Measurements from ENCODE around the gene SPRR1A.

SPRR1A gene

GRCh38 chr1:153025797-153026196, 41.9 kb downstream of the SPRR1A start:
- DNase-seq (ENCODE audit: low read depth) = peak; percentile 79
- H3K4me3 ChIP-seq (ENCODE audit: low read length) = no peak overlapping the region
- TF ChIP-seq CTCF (IDR thresholded peaks at IDR 0.05; ENCODE audit: insufficient read depth, low read depth, low read length, missing control alignments) = no peak

- DNase-seq (ENCODE audit: low read depth) = no peak
- no peak overlapping the region for H3K4me3 ChIP-seq (ENCODE audit: low read length)
- no peak for TF ChIP-seq CTCF (IDR thresholded peaks at IDR 0.05; ENCODE audit: insufficient read depth, low read depth, low read length, missing control alignments)
These were observed 44.9 kb downstream of the SPRR1A start for GRCh38 chr1:153028766-153029165.

- TF ChIP-seq CTCF (IDR thresholded peaks at IDR 0.05; ENCODE audit: insufficient read depth, low read depth, low read length, missing control alignments) = no peak
- peak; percentile 96 for DNase-seq (ENCODE audit: low read depth)
- H3K4me3 ChIP-seq (ENCODE audit: low read length) = peak within 1 kb of the TSS; percentile 62
These were observed 47.0 kb downstream of the SPRR1A start, which contains the start of gene SPRR1B for GRCh38 chr1:153030895-153031294. Gene SPRR1B, plus strand, starts transcription at chr1:153031203. Its CDS starts 1,143 bp downstream, at chr1:153032346.

GRCh38 chr1:153032073-153032472, 48.2 kb downstream of the SPRR1A start:
- H3K4me3 ChIP-seq (ENCODE audit: low read length) = peak overlapping the region; percentile 62
- peak; percentile 32 for DNase-seq (ENCODE audit: low read depth)
- TF ChIP-seq CTCF (IDR thresholded peaks at IDR 0.05; ENCODE audit: insufficient read depth, low read depth, low read length, missing control alignments) = no peak

DNA sequence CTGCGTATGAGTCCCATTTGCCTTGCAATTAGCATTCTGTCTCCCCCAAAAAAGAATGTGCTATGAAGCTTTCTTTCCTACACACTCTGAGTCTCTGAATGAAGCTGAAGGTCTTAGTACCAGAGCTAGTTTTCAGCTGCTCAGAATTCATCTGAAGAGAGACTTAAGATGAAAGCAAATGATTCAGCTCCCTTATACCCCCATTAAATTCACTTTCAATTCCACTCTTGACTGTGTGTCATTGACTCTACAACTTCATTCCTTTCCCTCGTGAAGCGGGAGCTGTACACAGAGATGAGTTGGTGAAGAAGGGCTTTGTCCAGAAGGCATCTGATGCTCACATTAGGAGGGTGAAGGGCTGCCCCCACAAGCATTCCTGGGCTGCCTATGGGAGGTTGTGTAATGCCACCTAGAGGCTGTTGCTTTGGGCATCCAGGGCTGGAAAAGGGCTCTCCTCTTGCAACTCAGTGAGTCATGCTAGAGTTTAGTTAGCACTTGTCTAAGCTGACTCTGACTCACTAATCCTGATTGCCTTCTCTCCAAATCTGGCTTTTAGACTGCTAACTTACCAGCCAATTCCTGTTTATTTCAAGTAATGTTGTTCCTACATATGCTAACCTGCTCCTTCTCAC, 48.9 kb downstream of the SPRR1A start:
- DNase-seq (ENCODE audit: low read depth) = peak; percentile 99
- peak overlapping the region; percentile 62 for H3K4me3 ChIP-seq (ENCODE audit: low read length)
- TF ChIP-seq CTCF (IDR thresholded peaks at IDR 0.05; ENCODE audit: insufficient read depth, low read depth, low read length, missing control alignments) = peak; percentile 65

GRCh38 chr1:153035211-153035610, 51.3 kb downstream of the SPRR1A start:
- no peak overlapping the region for H3K4me3 ChIP-seq (ENCODE audit: low read length)
- peak; percentile 68 for DNase-seq (ENCODE audit: low read depth)
- no peak for TF ChIP-seq CTCF (IDR thresholded peaks at IDR 0.05; ENCODE audit: insufficient read depth, low read depth, low read length, missing control alignments)
